B cell (primary cell): Measurements from ENCODE around the gene USP20. TPM values are rescaled to one million over a fixed set of nuclear protein-coding genes. Genes with fewer than 3 reads are reported as not detected.

Experiments used
- ATAC-seq: fragments of 200-7000 bp; cut with Tn5 transposase; one replicate; pipeline ENCODE4 v1.10.0; 2021; ENCODE audit warnings: low read depth, mild to moderate bottlenecking, moderate number of reproducible peaks, moderate library complexity
- CTCF ChIA-PET: fragments of 350-600 bp; sonication (Branson Sonifier 250); formaldehyde crosslinking; loops from one replicate; lab custom pipeline; 2021; ENCODE audit warnings: antibody characterized with exemption, inconsistent platforms; lab: Charles Lee
- POLR2A ChIA-PET: fragments of 350-600 bp; sonication (Branson Sonifier 250); formaldehyde crosslinking; loops from one replicate; lab custom pipeline; 2021; ENCODE audit warnings: antibody characterized with exemption; lab: Charles Lee
- DNase-seq: peaks from one replicate; pipeline ENCODE4 v3.0.0; 2013
- H2AFZ ChIP-seq: 2 replicates; pipeline ENCODE4 v1.6.1; 2012; ENCODE audit warnings: mild to moderate bottlenecking, low read depth, low read length; ENCODE audit not compliant: insufficient read depth, poor library complexity, severe bottlenecking
- H3K27ac ChIP-seq, 2 donors: 1 replicate in 1 of 2; 2 replicates in 1 of 2; pipeline ENCODE4 v1.5.1; 2012 to 2013; ENCODE audit warnings: low read length in 2 of 2, mild to moderate bottlenecking in 2 of 2, moderate library complexity in 1 of 2
- H3K27me3 ChIP-seq, 4 experiments: fragments of 200-600 bp in 1 of 4; sonication (generic) in 1 of 4; replicated peaks in 1 of 4; 1 replicate in 2 of 4; 2 replicates in 2 of 4; pipeline versions ENCODE4 v1.6.1 to v1.7.0; 2013 to 2016; ENCODE audit warnings: low read length in 3 of 4, mild to moderate bottlenecking in 2 of 4, mixed read lengths in 1 of 4, moderate library complexity in 1 of 4; ENCODE audit not compliant: insufficient read depth in 4 of 4, control insufficient read depth in 3 of 4; ENCODE audit errors: control extremely low read depth in 1 of 4
- H3K36me3 ChIP-seq, 2 experiments: replicated peaks in 1 of 2; 1 replicate in 1 of 2; 2 replicates in 1 of 2; pipeline versions ENCODE4 v1.6.1 to v1.7.1; 2013; ENCODE audit warnings: low read length in 1 of 2; ENCODE audit not compliant: insufficient read depth in 2 of 2, control insufficient read depth in 1 of 2; ENCODE audit errors: control extremely low read depth in 1 of 2, extremely low read depth in 1 of 2
- H3K4me1 ChIP-seq, 2 donors: fragments of 200-600 bp in 1 of 2; sonication (generic) in 1 of 2; 1 replicate in 1 of 2; 2 replicates in 1 of 2; pipeline versions ENCODE4 v1.5.1 to v1.6.1; 2013 to 2017; ENCODE audit warnings: low read length in 2 of 2; ENCODE audit not compliant: control insufficient read depth in 2 of 2, insufficient read depth in 2 of 2
- H3K4me2 ChIP-seq: replicated peaks from 2 replicates; pipeline ENCODE3; 2012; ENCODE audit warnings: mild to moderate bottlenecking, low read depth, low read length; ENCODE audit not compliant: poor library complexity, severe bottlenecking
- H3K4me3 ChIP-seq, 5 experiments: fragments of 200-600 bp in 1 of 5; sonication (generic) in 1 of 5; 1 replicate in 3 of 5; 2 replicates in 2 of 5; pipeline versions ENCODE4 v1.5.1 to v1.7.0; 2011 to 2016; ENCODE audit warnings: low read length in 4 of 5, mild to moderate bottlenecking in 4 of 5, low read depth in 2 of 5, control low read depth in 1 of 5, moderate library complexity in 1 of 5; ENCODE audit not compliant: insufficient read depth in 1 of 5; ENCODE audit errors: control extremely low read depth in 1 of 5, extremely low read depth in 1 of 5
- H3K79me2 ChIP-seq: fragments of 200-600 bp; sonication (generic); one replicate; pipeline ENCODE4 v1.6.0; 2016; ENCODE audit warnings: low read length; ENCODE audit not compliant: control insufficient read depth, insufficient read depth
- H3K9ac ChIP-seq: fragments of 200-600 bp; sonication (generic); 2 replicates; pipeline ENCODE4 v1.6.1; 2017; ENCODE audit warnings: mild to moderate bottlenecking, low read length, moderate library complexity
- H3K9me3 ChIP-seq, 3 donors: one replicate each; pipeline versions ENCODE4 v1.6.1 to v1.7.1; 2013; ENCODE audit warnings: low read length in 2 of 3; ENCODE audit not compliant: control insufficient read depth in 2 of 3, insufficient read depth in 1 of 3; ENCODE audit errors: control extremely low read depth in 1 of 3
- H4K20me1 ChIP-seq: 2 replicates; pipeline ENCODE4 v1.6.0; 2012; ENCODE audit warnings: mild to moderate bottlenecking, low read length; ENCODE audit not compliant: insufficient read depth, control insufficient read depth, poor library complexity, severe bottlenecking
- H3K27ac Mint-ChIP-seq: one replicate; pipeline ENCODE4 v1.8.0; 2021; ENCODE audit warnings: mixed read lengths
- H3K27me3 Mint-ChIP-seq: one replicate; pipeline ENCODE4 v1.8.0; 2021; ENCODE audit warnings: mixed read lengths
- H3K4me1 Mint-ChIP-seq: one replicate; pipeline ENCODE4 v1.8.0; 2021; ENCODE audit warnings: mixed read lengths
- H3K4me3 Mint-ChIP-seq: one replicate; pipeline ENCODE4 v1.8.0; 2021; ENCODE audit warnings: mixed read lengths
- H3K9me3 Mint-ChIP-seq: one replicate; pipeline ENCODE4 v1.8.0; 2022; ENCODE audit warnings: mixed read lengths; ENCODE audit not compliant: insufficient read depth
- CTCF ChIP-seq: fragments of 200-600 bp; IDR thresholded peaks from one replicate; pipeline ENCODE4 v1.8.0; 2022; ENCODE audit warnings: antibody characterized with exemption, mild to moderate bottlenecking
- EZH2 ChIP-seq: IDR thresholded peaks from 2 replicates; pipeline ENCODE4 v1.6.1; 2012; ENCODE audit warnings: borderline replicate concordance, low read depth, mild to moderate bottlenecking, moderate library complexity, low read length; ENCODE audit not compliant: insufficient read depth, poor library complexity, severe bottlenecking
- WGBS: methylation state at CpG from one replicate; pipeline ENCODE4 v1.1.5; 2013; ENCODE audit warnings: missing lambda C conversion rate; ENCODE audit not compliant: insufficient coverage; 5-methylcytosine and 5-hydroxymethylcytosine counted together
- intact Hi-C: fragments of 100-400 bp; cut with micrococcal nuclease; formaldehyde crosslinking; loops from one replicate; pipeline ENCODE4 v1.10.0; 2022
- polyA plus RNA-seq: library from polyadenylated mRNA; depleted of rRNA; stranded (reverse); fragments of >200 nt; gene quantifications from 2 replicates; pipeline ENCODE4 v1.2.3, GENCODE V29; 2012
- total RNA-seq, 2 donors: library from RNA; stranded (reverse); fragments of 120-200 nt in 1 of 2; gene quantifications; 1 replicate in 1 of 2; 2 replicates in 1 of 2; pipeline versions ENCODE4 v1.2.3 to v1.2.4, GENCODE V29; 2013 to 2022

USP20 gene
- total and polyA plus RNA-seq, 2 donors (not counting 1 experiment from before 2014, with no cell fraction given) = 49.5 to 72.6 TPM

DNA sequence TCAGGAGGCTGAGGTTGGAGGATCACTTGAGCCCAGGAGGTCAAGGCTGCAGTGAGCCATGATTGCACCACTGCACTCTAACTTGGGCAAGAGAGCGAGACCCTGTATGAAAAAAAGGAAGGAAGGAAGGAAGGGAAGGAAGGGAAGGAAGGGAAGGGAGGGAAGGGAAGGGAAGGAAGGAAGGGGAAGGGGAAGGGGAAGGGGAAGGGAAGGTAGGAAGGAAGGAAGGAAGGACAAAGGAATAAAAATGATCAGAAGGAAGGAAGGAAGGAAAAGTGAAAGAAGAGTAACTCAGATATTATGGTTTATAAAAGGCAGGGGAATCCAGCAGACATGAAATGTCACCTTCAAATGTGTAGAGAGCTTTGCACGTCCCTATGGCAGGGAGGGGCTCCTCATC is 64.4 kb downstream of the USP20 start:
- DNase-seq (no peak), ATAC-seq (no peak)
- no peaks in the 10 kb centered on the region for H3K9me3 ChIP-seq
- peak overlapping the region in 1 of 2 donors; percentile 64 for H3K27ac ChIP-seq
- H3K4me3 ChIP-seq = no peak overlapping the region
- Mint-ChIP-seq H3K4me1 (peaks cover 50% of the 10 kb centered on the region), H3K27me3 (no peaks in the 10 kb centered on the region), H3K27ac (peak overlapping the region; percentile 82), H3K4me3 (no peak overlapping the region), H3K9me3 (no peaks in the 10 kb centered on the region)
- no peak overlapping the region for H3K4me2 ChIP-seq
- H3K9ac ChIP-seq = no peak overlapping the region
- H2AFZ ChIP-seq = no peak overlapping the region
- no peak for TF ChIP-seq EZH2
- TF ChIP-seq CTCF = no peak
- intact Hi-C loops = loop anchor here (1.0 kb wide), 1 partner anchor 11 kb away; no protein-coding TSS in a partner anchor
- H3K4me1 ChIP-seq = peaks cover 15 to 35% of the 10 kb centered on the region in 2 donors
- ChIA-PET CTCF (interaction anchor here (0.6 kb wide), 1 partner anchor 140 kb away, joined by 3 read pairs; no protein-coding TSS in a partner anchor), POLR2A (no interaction called here)
- 100% methylated on average over 1 of the region's 2 CpGs for WGBS
- no peaks in the 10 kb centered on the region for H4K20me1 ChIP-seq
- H3K27me3 ChIP-seq = no peaks in the 10 kb centered on the region
- H3K36me3 ChIP-seq = peaks cover 2 to 82% of the 10 kb centered on the region in 2 experiments
- H3K79me2 ChIP-seq = peaks cover 16% of the 10 kb centered on the region

GRCh38 chr9:129900263-129901027 is 65.2 kb downstream of the USP20 start:
- H3K9me3 Mint-ChIP-seq = no peaks in the 10 kb centered on the region
- no peaks in the 10 kb centered on the region for H3K27me3 ChIP-seq
- peak overlapping the region; percentile 27 for H3K4me2 ChIP-seq
- intact Hi-C loops = loop anchor here (1.0 kb wide), 1 partner anchor 12 kb away; no protein-coding TSS in a partner anchor
- peaks cover 47% of the 10 kb centered on the region for H3K4me1 Mint-ChIP-seq
- no peaks in the 10 kb centered on the region for H4K20me1 ChIP-seq
- H3K9ac ChIP-seq = no peak overlapping the region
- H3K4me3 ChIP-seq = no peak overlapping the region
- H2AFZ ChIP-seq = no peak overlapping the region
- peaks cover 2 to 79% of the 10 kb centered on the region in 2 experiments for H3K36me3 ChIP-seq
- WGBS = 90% methylated on average over 19 of the region's 20 CpGs
- CTCF ChIA-PET = interaction anchor here (2.2 kb wide), 1 partner anchor 15 kb away, joined by 9 read pairs; no protein-coding TSS in a partner anchor
- peaks cover 16% of the 10 kb centered on the region for H3K79me2 ChIP-seq
- H3K27ac ChIP-seq = peak overlapping the region; percentile 56 to 64
- H3K27me3 Mint-ChIP-seq = no peaks in the 10 kb centered on the region
- DNase-seq (peak; percentile 67), ATAC-seq (peak; percentile 87)
- TF ChIP-seq EZH2 (no peak), CTCF (no peak)
- POLR2A ChIA-PET = interaction anchor here (0.9 kb wide), 1 partner anchor 18 kb away, joined by 4 read pairs; no protein-coding TSS in a partner anchor
- H3K9me3 ChIP-seq = no peaks in the 10 kb centered on the region
- peak overlapping the region; percentile 37 for H3K4me3 Mint-ChIP-seq
- H3K4me1 ChIP-seq = peaks cover 15 to 27% of the 10 kb centered on the region in 2 donors
- peak overlapping the region; percentile 82 for H3K27ac Mint-ChIP-seq
